Pons (tissue), 1 donor: ENCODE measurements around the gene EAF1.
"Not testable (repeated sequence)": the region's sequence is repeated elsewhere in the genome, so short reads cannot be mapped to it uniquely, and the experiment has no call there.

Source experiments
- DNase-seq: peaks from one replicate; pipeline ENCODE4 v3.0.0-alpha.2; 2016; ENCODE audit warnings: low spot score

EAF1 gene

DNA sequence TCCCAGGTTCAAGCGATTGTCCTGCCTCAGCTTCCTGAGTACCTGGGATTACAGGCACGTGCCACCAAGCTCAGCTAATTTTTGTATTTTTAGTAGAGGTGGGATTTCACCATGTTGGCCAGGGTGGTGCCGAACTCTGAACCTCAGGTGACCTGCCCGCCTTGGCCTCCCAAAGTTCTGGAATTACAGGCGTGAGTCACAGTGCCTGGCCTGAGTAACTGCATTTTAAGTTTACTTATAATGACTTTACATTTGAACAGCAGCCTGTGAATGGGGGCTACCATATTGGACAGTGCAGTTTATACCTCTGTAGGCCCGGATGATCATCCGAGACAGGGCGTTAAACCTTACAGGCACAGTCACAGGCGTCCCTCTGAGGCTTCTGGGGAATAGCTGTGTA lies 24.8 kb downstream of the EAF1 start:
- no peak for DNase-seq

DNA sequence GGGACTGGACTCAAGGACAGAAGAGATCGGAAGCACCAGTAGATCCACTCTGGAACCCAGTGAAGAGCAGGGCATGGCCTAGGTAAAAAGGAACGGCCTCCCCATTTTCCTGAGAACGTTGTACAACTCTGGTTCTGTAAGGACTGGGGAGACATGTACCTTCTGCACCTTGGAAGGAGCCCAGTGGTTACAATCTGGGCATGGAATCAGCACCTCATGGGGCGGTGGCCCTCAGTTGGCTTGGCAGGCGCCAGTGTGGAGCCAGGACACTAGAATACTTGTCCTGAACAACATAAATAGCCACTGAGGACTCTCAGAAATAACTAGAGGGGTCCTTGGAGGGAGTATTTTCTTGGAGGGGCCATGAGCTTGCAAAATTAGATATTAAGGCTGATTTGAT lies 25.6 kb downstream of the EAF1 start:
- no peak for DNase-seq

DNA sequence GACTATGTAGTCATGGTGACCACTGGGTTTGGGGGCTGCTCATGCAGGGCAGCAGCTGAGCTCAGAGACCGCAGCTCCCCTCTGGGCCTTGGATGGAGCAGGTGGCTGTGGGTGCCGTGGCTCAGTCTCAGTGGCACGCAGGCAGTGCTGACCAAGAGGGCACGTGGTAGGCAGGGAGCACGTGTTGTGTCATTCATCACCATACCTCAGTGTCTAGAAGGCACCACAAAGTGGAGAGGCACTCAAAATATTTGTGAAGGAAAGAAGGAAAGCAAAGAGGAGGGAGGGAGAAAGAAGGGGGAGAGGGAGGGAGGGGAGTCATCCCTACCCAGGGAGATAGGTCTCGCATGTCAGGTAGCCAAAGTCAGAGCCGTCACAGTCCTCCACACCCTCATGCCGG lies 26.1 kb downstream of the EAF1 start:
- DNase-seq: no peak

DNA sequence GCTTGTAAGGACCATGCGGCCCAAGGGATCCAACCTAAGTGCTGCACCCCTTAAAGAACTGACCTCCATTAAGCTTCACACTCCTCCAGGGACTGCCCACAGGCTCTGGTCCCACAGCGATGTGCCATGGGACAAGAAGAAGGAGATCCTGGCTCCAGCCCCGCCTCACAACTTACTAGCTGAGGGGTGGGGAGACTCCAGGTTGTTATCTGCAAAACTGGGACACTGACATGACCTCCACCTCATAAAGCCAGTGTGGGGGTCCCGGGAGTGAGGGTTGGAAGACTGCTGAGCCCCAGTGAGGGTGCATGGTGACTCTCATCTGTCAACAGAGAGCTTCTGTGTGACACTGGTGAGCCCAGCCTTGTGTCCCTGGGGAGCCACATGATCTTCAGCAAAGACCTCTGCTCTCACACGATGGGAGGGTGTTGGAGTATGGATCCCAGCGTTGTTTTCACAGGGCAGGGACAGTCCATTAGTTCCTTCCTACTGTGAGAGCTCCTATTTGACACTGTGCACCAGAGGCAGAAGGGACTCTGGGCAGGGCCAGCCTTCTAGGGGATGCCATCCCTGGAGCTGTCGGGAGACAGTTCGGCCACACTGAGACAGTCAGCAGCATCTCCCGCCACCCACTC lies 26.7 kb downstream of the EAF1 start:
- DNase-seq: no peak

DNA sequence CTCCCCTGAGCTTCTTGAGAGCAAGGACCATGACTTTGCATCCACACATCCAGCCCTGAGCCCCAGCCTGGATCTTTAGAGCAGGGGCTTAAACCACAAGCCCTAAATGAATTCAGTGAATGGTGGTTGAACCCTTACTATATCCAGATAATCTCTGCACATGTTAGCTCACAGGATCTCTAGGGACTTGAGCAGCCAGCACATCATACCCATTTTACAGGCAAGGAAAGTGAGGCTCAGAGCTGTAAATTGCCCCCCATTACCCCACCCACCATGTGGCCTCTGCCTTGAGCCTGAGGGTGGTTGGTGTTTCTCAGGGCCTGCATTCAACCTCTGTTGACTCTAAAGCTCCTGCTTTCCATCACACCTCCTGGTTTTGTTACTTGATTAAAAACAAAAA lies 27.6 kb downstream of the EAF1 start:
- no peak for DNase-seq

DNA sequence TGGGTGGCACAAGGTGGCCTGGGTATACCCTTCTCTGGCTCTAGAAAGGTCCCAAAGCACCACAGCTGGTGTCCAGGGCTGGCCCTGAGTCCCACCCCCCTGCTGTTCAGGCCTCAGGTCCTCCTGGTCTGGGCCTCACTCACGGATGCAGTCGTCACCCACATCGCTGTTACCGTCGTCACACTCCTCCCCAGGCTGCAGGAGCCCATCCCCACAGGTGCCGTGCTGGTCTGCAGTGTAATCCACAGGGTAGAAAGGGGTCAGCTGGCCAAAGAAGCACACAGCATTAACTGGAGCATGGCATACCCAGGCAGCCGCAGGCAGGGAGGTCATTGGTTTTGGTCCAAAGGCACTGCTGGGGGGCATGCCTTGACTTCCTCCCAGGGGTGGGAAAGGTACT lies 28.4 kb downstream of the EAF1 start:
- DNase-seq: no peak

DNA sequence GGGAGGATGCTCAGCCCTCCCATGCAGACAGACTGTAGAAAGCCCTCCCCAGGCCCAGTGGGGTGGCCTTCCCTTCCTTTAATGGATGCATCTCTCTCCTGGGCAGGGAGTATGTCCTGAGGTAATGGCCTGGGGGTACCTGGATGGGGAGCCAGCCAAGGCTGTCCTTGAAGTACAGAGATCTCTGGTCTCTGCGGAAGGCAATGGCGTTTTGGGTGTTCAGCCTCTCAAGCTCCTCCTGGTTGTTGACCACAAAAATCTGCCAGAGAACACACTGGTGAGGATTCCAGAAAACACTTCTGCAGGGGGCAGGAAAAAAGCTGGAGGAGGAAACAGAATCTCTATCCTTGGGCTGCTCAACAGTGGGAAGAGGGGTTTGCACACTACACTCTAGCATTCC lies 28.9 kb downstream of the EAF1 start:
- no peak for DNase-seq

DNA sequence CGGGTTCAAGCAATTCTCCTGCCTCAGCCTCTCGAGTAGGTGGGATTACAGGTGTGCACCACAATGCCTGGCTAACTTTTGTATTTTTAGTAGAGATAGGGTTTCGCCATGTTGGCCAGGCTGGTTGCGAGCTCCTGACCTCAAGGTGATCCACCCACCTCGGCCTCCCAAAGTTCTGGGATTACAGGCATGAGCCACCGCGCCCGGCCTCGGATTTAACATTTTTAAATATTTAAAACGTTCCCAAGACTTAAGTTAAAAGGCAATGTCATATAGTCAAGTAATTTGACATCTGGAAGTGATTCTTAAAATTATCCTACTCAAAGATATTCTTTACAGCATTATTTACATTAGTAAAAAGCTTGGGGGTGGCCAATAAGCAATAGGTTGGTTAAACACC lies 29.5 kb downstream of the EAF1 start:
- not testable (repeated sequence) for DNase-seq

DNA sequence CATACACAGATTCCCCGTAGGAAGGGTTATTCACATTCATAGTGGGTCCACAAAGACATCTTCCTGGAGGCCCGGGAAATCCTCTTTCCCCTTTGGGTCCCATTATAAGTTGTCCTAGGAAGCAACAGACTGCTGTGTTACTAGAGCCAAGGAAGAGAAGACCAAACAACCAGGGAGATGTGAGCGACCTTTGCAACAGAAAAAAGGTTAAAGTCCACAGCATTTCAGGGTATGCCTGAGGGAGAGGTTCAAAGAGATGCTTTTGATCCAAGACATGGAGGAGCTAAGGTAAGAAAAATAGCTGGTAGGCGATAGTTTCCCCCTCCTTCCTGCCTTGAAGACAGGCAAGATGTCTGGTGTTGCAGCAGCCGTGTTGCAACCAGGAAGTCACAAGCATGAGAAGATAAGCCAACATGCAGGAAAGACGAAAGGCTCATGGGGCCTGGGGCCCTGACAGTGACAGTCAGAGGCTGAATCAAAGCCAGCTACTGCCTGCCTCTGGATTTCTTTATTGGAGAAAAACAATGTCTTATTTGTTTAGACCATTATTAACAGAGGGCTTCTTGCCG lies 30.9 kb downstream of the EAF1 start:
- no peak for DNase-seq

DNA sequence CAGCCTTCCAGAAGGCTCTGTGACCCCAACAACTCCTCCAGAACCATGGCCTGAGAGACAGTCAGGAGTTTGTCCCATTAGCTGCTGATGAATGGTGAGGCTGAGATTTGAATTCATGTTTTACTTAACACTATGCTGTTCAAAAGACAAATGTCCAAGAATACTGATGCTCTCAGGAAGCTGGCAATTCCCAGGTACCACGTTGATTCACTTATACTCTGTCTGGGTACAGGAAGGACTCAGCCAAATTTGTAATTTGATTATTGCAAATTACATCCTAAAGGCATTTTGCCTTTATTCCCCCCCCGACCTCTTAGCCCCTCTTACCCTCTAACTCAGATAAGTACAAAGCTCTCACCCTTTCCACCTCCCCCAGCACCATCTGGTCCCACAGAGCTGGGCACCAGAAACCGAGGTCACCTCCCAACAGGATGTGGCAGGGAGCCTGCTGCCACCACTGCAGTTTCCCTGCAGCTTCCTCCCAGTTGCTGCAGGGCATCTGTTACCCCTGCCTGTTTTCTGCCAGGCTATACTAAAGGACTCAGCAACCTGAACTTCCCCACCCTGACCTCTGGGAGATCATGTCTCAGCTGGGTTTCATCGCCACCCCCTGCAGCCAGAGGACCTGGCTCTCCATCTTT lies 33.6 kb downstream of the EAF1 start:
- no peak for DNase-seq

DNA sequence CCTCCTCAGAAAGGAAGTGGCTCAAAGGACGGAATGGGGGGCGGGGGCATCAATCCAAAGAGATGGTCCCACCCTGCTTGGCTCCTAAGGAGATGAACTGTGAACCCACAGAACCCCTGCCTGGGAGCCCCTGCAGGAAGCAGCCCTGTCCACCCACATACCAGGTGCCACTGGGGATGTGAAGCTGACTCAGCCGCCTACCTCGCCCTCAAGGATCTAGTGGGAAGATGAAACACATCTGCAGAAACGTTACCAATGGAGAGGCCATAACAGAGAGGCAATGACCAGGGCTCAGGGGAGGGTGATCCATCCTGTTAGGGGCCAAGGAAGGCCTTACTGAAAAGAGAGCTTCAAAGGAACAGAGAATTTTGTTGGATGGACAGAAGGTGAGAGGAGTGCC lies 35.1 kb downstream of the EAF1 start:
- DNase-seq: no peak

DNA sequence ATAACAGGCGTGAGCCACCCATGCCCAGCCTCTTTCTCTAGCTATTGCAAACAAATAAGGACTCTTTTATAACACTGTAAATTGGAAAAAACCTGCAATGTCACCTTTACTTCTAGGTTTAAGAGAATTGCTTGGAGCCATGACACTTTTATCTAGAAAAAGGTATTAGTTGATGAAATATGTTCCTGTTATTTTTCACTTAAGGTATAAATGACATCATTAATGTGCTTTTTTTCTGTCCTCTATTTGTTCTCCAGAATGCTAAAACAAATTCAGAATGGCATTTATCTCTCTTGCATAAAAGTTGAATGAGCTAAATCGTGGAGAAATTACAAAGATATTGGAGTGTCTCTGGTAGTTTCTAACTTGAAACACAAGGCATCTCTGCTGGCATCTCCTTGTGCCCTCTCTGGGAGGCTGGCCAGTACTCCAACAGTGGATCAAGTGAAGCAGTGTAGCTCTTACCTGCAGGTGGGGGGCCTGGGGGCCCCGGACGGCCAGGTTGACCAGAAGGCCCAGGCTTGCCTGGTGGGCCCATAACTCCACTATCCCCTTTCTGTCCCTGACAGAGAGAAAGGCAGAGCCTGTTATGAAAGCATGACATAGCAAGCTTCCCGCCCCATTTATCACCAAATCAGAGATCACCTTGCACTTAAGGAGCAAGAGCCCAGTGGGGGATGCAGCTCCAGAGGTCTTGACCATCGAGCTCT lies 38.6 kb downstream of the EAF1 start:
- no peak for DNase-seq

DNA sequence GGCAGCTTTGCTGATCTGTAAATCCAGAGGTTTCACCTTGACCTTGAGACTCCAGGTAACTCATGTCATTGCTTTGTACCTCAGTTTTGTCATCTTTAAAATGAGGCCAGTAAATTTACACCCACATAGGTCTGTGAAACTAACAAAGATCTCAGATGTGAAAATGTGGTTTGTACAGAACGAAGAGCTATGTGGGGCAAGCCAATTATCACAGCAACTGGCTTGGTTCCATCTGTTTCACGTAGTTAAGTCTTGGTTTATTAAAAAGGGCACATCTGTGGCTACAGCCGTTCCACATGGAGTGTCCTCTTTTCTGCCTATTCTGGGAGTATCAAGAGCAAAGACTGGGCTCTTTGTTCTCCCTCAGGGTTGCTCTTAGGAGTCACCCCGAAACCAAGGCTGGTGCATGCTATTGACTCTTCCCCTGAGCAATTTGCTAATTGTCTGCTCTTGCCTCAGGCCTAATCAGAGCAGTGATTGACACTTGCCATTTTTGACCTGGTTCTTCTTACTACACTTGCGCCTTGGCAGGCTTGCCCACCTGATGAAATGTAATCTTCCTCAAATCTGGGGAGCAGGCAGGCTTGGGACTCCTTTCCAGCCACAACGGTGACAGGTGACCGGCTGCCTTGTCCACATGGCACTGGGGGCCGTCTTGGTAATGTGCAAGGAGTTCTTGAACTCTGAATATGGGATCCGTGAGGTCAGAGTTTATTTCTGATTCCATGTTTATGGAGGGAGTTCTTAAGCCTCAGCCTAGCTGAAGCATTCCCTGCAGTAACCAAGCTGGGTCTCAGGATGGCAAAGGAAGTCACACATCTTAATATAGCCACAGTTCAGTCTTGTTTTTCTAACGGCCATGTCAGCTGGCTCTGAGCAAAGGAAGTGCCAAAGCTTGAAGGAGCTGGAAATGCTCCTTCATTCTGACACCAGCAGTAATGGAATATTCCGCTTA lies 40.1 kb downstream of the EAF1 start:
- DNase-seq: peak; percentile 20

DNA sequence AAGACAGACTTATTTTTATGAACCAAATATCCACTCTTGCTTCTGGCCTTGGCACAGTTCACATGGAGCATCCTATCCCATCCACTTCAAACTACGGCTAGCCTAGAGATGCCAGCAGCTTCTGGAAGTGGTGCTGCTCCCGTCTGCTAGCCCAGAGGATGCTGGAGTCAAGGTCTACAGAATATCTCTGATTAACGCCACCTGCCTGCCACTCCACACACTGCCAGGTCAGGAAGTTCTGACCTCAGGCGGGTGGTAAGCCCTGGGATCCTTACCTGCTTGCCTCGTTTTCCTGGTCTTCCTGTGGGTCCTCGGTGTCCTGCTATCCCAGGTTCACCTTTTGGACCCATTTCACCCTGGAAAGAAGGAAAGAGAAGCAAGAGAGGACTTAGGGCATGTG lies 42.9 kb downstream of the EAF1 start:
- DNase-seq: no peak

DNA sequence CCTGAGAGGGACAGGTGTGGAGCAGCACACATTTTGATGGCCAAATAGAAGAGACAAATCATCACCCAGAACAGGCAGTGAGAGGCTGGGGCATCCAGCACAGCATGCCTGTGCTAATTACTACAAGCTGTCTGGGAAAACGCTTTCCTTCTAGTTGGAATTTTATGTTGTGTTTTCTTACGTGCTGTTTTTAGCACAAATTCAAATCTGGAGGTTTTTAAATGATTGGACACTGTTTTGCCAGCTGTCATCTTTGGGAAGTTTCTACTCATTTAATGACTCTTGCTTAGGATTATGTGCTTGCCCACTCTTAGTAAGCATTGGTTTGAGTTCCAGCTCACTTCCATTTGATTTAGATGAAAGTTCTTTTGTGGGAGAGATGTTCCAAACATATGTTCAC lies 43.5 kb downstream of the EAF1 start:
- DNase-seq: no peak

DNA sequence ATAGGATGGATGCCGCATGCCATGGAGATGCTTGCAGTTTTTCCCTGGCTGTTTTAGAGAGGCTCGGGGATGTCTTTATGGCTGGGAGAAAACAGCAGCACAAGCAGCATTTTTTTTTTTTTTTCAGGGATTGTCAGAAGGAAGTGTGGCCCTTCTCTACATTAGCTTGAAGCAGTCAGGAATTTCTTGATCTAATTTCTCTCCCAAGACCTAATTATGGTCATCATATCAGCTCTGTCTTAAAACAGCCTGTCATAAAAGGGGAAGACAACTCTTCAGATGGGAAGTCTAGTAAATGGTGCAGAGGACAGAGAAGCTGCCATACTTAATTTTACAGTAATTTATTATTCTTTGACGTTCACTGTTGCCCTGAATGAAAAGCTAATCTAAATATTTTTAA lies 44.5 kb downstream of the EAF1 start:
- no peak for DNase-seq

DNA sequence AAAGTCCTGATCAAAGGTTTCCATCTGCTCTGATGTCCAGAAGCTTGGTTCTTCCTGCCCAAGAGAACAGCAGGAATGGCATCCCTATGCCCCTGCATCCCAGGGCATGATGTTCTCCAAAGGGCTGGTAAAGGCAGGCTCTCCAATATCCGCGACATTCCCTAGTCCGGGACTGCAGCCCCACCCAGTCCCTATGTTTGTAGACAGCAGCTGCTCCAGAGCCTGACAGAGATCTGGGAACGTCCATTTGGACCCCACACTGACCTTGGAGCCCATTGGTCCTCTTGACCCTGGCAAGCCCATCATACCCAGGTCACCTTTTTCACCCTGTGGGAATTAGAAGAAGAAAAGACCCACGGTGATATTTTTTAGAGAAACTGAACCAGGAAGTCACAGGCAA lies 47.8 kb downstream of the EAF1 start:
- DNase-seq: no peak

DNA sequence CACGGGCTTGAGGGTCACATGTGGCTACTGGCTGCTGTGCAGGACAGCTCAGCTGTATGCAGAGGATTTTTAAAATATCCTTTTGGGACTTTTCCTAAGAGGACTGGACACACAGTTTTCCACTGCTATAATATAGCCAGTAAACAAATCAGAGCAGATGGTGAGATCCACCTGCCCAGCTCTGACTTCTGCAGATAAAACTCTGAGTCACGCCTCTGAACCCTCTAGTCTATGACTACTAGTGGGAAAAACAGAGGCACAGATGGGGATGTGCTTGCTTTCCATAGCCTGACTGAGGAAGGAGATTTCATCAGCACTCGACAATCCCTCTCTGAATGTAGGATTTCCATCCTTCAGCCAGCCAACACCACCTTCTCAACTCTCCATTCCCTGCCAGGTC lies 49.0 kb downstream of the EAF1 start:
- DNase-seq: no peak

DNA sequence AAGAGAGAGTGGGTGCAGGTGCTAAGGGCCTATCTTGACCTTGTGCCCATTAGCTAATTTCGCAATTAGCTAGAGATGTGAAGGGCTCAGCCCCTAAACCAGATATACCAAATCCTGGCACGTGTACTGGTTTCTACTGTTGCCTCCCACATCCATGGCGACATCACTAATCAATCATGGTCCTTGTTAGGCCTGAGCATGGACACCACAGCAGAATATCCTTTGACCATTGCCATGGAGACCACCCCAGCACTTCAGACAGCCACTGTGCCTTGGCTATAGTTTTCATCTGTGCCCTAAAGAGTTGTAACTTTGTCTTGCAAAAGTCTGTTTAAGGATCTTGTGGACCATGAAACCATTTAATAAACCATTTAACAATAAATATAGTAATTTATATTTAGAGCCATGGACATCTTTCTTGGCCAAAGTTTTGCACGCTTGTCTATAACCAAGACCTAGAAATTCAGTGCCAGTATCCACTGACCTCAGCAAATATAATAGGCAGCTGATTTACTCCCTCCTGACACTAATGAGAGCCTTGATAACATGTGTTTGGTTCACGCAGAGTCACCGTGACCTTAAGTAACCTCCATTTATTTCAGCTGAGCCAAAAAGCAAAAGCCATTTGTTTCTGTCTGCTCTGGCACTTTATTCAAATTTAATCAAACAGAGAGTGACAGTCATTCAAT lies 50.7 kb downstream of the EAF1 start:
- DNase-seq: peak; percentile 46

DNA sequence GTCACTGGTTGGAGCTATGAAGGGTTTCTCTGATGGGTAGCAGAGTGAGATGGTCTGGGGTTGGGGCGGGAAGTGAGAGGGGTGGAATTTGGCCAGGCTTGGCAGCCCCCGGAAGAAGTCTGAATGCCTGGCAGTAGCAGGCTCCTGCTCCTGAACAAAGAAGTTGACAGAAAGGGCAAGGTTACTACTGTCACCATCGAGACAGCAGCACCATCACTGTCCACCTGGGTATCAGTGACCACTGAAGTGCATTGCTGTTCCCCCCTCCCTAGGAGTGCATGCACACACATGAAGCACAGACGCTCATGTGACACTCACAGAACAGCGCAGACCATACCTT lies 51.2 kb downstream of the EAF1 start:
- no peak for DNase-seq

DNA sequence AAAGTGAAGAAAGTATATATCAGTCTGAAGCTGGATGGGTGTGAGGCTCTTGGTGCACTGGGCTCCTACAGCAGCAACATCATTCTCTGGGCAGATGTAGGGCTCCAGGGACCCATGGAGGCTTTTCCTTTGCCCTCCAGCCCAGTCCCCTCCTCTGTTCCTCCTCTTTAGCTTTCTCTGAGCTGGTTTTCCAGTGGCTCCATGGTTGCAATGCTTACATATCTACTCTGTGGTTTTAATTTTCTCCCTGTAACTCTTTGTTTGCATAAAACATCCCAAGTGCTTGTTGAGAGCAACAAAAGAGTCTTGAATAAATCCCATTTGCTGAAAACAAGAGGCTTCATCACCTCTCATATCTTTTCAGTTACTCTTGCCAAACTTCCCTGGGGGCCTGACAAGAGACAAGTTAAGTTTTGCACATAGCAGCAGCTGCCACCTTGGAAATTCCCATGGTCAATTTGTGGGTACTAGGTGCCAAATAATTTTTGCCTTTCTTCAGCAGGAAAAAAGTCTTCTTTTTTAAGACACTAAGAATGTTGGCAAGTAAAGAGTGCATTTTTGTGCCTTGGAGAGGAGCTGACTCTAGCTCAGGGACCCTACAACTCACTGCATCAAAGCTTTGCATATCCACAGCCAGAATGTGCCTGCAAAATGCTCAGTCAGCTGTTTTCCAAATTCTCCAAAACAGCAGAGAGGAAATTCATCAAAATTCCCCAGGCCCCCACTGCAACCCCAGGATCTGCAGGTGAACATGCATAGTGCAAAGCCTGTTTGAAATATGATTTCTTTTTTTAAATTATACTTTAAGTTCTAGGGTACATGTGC lies 52.2 kb downstream of the EAF1 start:
- no peak for DNase-seq
